DOHH2 (cell line): ENCODE measurements around the gene CFAP210.

ENCODE experiments used
- H3F3A ChIP-seq: fragments of 200-600 bp; sonication (generic), shearing (Covaris generic); 2 replicates; pipeline ENCODE4 v1.6.0; 2016; ENCODE audit warnings: antibody characterized with exemption, mild to moderate bottlenecking; ENCODE audit not compliant: control insufficient read depth, insufficient read depth
- H3K27ac ChIP-seq: fragments of 200-600 bp; sonication (generic); 2 replicates; pipeline ENCODE4 v1.5.1; 2014; ENCODE audit warnings: low read depth, mild to moderate bottlenecking, low read length, moderate library complexity
- H3K27me3 ChIP-seq: fragments of 200-600 bp; sonication (generic); 2 replicates; pipeline ENCODE4 v1.6.1; 2014; ENCODE audit warnings: mild to moderate bottlenecking, low read length, mixed read lengths; ENCODE audit not compliant: control insufficient read depth
- H3K36me3 ChIP-seq: fragments of 200-600 bp; sonication (generic); 2 replicates; pipeline ENCODE4 v1.6.1; 2014; ENCODE audit warnings: mild to moderate bottlenecking, low read length, moderate library complexity, mixed read lengths; ENCODE audit not compliant: control insufficient read depth
- H3K4me1 ChIP-seq: fragments of 200-600 bp; sonication (generic); 2 replicates; pipeline ENCODE4 v1.6.1; 2014; ENCODE audit warnings: mild to moderate bottlenecking, low read length, mixed read lengths; ENCODE audit not compliant: control insufficient read depth
- H3K4me2 ChIP-seq: fragments of 200-600 bp; sonication (generic); 2 replicates; pipeline ENCODE4 v1.6.0; 2014; ENCODE audit warnings: mild to moderate bottlenecking, low read length, moderate library complexity
- H3K4me3 ChIP-seq: fragments of 200-600 bp; sonication (generic); 2 replicates; pipeline ENCODE4 v1.5.1; 2014; ENCODE audit warnings: mild to moderate bottlenecking, low read length, mixed read lengths
- H3K79me2 ChIP-seq: fragments of 200-600 bp; sonication (generic); 2 replicates; pipeline ENCODE4 v1.6.1; 2014; ENCODE audit warnings: mild to moderate bottlenecking, low read length, mixed read lengths; ENCODE audit not compliant: control insufficient read depth
- H3K9me2 ChIP-seq: fragments of 200-600 bp; sonication (generic); replicated peaks from 2 replicates; pipeline ENCODE4 v1.6.1; 2014; ENCODE audit warnings: mild to moderate bottlenecking, low read length, mixed read lengths; ENCODE audit not compliant: control insufficient read depth
- H3K9me3 ChIP-seq: fragments of 200-600 bp; sonication (generic); 2 replicates; pipeline ENCODE4 v1.6.1; 2014; ENCODE audit warnings: antibody characterized with exemption, low read length, mixed read lengths; ENCODE audit not compliant: control insufficient read depth, insufficient read depth
- H4K20me1 ChIP-seq: fragments of 200-600 bp; sonication (generic); 2 replicates; pipeline ENCODE4 v1.6.0; 2014; ENCODE audit warnings: low read depth, mild to moderate bottlenecking, antibody characterized with exemption, low read length, moderate library complexity; ENCODE audit not compliant: control insufficient read depth, insufficient read depth
- CTCF ChIP-seq: fragments of 200-600 bp; sonication (generic); IDR thresholded peaks from one replicate; pipeline ENCODE4 v1.5.1; 2014; ENCODE audit warnings: antibody characterized with exemption, mild to moderate bottlenecking, low read depth, low read length; ENCODE audit not compliant: poor library complexity, severe bottlenecking
- EZH2phosphoT487 ChIP-seq: fragments of 200-600 bp; sonication (generic); IDR thresholded peaks from 2 replicates; pipeline ENCODE4 v1.6.1; 2017; ENCODE audit warnings: borderline replicate concordance, mild to moderate bottlenecking, antibody characterized with exemption, low read length, moderate library complexity, mixed read lengths

The CFAP210 gene

GRCh38 chr2:169663247-169663646 is 31.0 kb downstream of the CFAP210 start:
- TF ChIP-seq CTCF = no peak
- no peak for TF ChIP-seq EZH2phosphoT487

GRCh38 chr2:169662744-169663143 is 31.5 kb downstream of the CFAP210 start:
- no peaks in the 10 kb centered on the region for H3K79me2 ChIP-seq
- H3K4me3 ChIP-seq = no peak overlapping the region
- no peak for TF ChIP-seq CTCF
- no peak for TF ChIP-seq EZH2phosphoT487
- no peak overlapping the region for H3K27ac ChIP-seq
- no peaks in the 10 kb centered on the region for H4K20me1 ChIP-seq
- H3K9me2 ChIP-seq = no peaks in the 10 kb centered on the region
- no peaks in the 10 kb centered on the region for H3K36me3 ChIP-seq
- peaks cover 12% of the 10 kb centered on the region for H3K4me1 ChIP-seq
- H3K27me3 ChIP-seq = no peaks in the 10 kb centered on the region
- H3F3A ChIP-seq = no peaks in the 10 kb centered on the region
- no peak overlapping the region for H3K4me2 ChIP-seq
- H3K9me3 ChIP-seq = no peaks in the 10 kb centered on the region

More at GRCh38 chr2:169663247-169663646, 31.0 kb downstream of the CFAP210 start:
- Histone ChIP-seq H3K9me2 (no peaks in the 10 kb centered on the region), H3K4me1 (peaks cover 12% of the 10 kb centered on the region), H3K4me2 (no peak overlapping the region), H3K4me3 (no peak overlapping the region), H3K9me3 (no peaks in the 10 kb centered on the region), H4K20me1 (no peaks in the 10 kb centered on the region), H3K27me3 (no peaks in the 10 kb centered on the region), H3K79me2 (no peaks in the 10 kb centered on the region), H3K36me3 (no peaks in the 10 kb centered on the region), H3F3A (no peaks in the 10 kb centered on the region), H3K27ac (no peak overlapping the region)

- no peak overlapping the region for H3K4me2 ChIP-seq
- peaks cover 12% of the 10 kb centered on the region for H3K4me1 ChIP-seq
Measured at GRCh38 chr2:169661265-169661664, 32.9 kb downstream of the CFAP210 start.

More at GRCh38 chr2:169661265-169661664, 32.9 kb downstream of the CFAP210 start:
- no peaks in the 10 kb centered on the region for H3K27me3 ChIP-seq
- no peak overlapping the region for H3K4me3 ChIP-seq
- TF ChIP-seq CTCF = no peak
- no peaks in the 10 kb centered on the region for H3K79me2 ChIP-seq
- H3K9me2 ChIP-seq = no peaks in the 10 kb centered on the region
- H3K27ac ChIP-seq = no peak overlapping the region
- H4K20me1 ChIP-seq = no peaks in the 10 kb centered on the region
- H3K36me3 ChIP-seq = no peaks in the 10 kb centered on the region
- H3F3A ChIP-seq = no peaks in the 10 kb centered on the region
- H3K9me3 ChIP-seq = no peaks in the 10 kb centered on the region
